HCT116 (cell line): ENCODE measurements around the gene HTT-AS. TPM values are rescaled to one million over a fixed set of nuclear protein-coding genes. Genes with fewer than 3 reads are reported as not detected.

Experiments used
- ATAC-seq: fragments of 200-7000 bp; cut with Tn5 transposase; 2 replicates; pipeline ENCODE4 v1.9.1; 2020; ENCODE audit warnings: mild to moderate bottlenecking, moderate library complexity
- BruUV-seq: library from RNA; stranded (reverse); fragments of 400-500 nt; replicated peaks from 2 replicates; lab custom pipeline; 2021; lab: Mats Ljungman, UMichigan
- CTCF ChIA-PET: fragments of 300-600 bp; sonication (Branson Sonifier 250); formaldehyde crosslinking; loops from one replicate; lab custom pipeline; 2021; ENCODE audit warnings: antibody characterized with exemption; lab: Charles Lee
- POLR2A ChIA-PET: fragments of 300-600, 350-600 bp; sonication (Branson Sonifier 250); formaldehyde crosslinking; loops from one replicate; lab custom pipeline; 2021; ENCODE audit warnings: antibody characterized with exemption; lab: Charles Lee
- RAD21 ChIA-PET, 2 experiments: fragments of 300-600 bp; sonication (Branson Sonifier 250); formaldehyde crosslinking; loops; one replicate each; lab custom pipeline; 2023; ENCODE audit warnings: low total read pairs in 2 of 2; ENCODE audit not compliant: uncharacterized antibody in 2 of 2, unreplicated experiment in 2 of 2, low non-redundant PET in 1 of 2; lab: Charles Lee
- DNase-seq: peaks from one replicate; pipeline ENCODE4 v3.0.0-alpha.2; 2010; ENCODE audit warnings: low read depth, low spot score
- H2AFZ ChIP-seq: fragments of 200-600 bp; shearing (Covaris generic), sonication (generic); 2 replicates; pipeline ENCODE4 v1.6.1; 2017; ENCODE audit warnings: low read depth, mixed run types, mixed read lengths, antibody characterized with exemption, low read length; ENCODE audit not compliant: poor library complexity, severe bottlenecking
- H3K27ac ChIP-seq: 2 replicates; pipeline ENCODE4 v1.5.1; 2012; ENCODE audit warnings: low read depth, low read length
- H3K27me3 ChIP-seq: fragments of 200-600 bp; sonication (generic); 2 replicates; pipeline ENCODE4 v1.6.1; 2016; ENCODE audit warnings: mixed run types, low read length, mixed read lengths; ENCODE audit not compliant: insufficient read depth
- H3K36me3 ChIP-seq, 2 experiments: fragments of 200-500 bp in 1 of 2; fragments of 200-600 bp in 1 of 2; sonication (Bioruptor generic) in 1 of 2; sonication (generic) in 1 of 2; 2 replicates each; pipeline versions ENCODE4 v1.5.1 to v1.6.1; 2014 to 2016; ENCODE audit warnings: low read length in 2 of 2, inconsistent platforms in 1 of 2, mixed read lengths in 1 of 2, mixed run types in 1 of 2; ENCODE audit not compliant: insufficient read depth in 2 of 2, control insufficient read depth in 1 of 2
- H3K4me1 ChIP-seq, 2 experiments: fragments of 200-600 bp in 1 of 2; sonication (generic) in 1 of 2; 2 replicates each; pipeline versions ENCODE4 v1.5.1 to v1.6.1; 2012 to 2017; ENCODE audit warnings: low read length in 2 of 2, inconsistent platforms in 1 of 2, mild to moderate bottlenecking in 1 of 2, mixed read lengths in 1 of 2, mixed run types in 1 of 2, moderate library complexity in 1 of 2; ENCODE audit not compliant: insufficient read depth in 2 of 2, control insufficient read depth in 1 of 2
- H3K4me2 ChIP-seq: fragments of 200-600 bp; sonication (generic); 2 replicates; pipeline ENCODE4 v1.6.1; 2017; ENCODE audit warnings: mixed run types, low read length, mixed read lengths
- H3K4me3 ChIP-seq, 2 experiments: fragments of 200-600 bp in 1 of 2; sonication (generic) in 1 of 2; replicated peaks in 1 of 2; 2 replicates each; pipeline ENCODE4 v1.5.1; 2011 to 2016; ENCODE audit warnings: low read length in 2 of 2, control low read depth in 1 of 2, low read depth in 1 of 2, mild to moderate bottlenecking in 1 of 2, mixed read lengths in 1 of 2, mixed run types in 1 of 2
- H3K79me2 ChIP-seq: fragments of 200-600 bp; sonication (generic); 2 replicates; pipeline ENCODE4 v1.6.1; 2017; ENCODE audit warnings: mild to moderate bottlenecking, mixed run types, low read length, moderate library complexity, mixed read lengths; ENCODE audit not compliant: insufficient read depth
- H3K9ac ChIP-seq: fragments of 200-600 bp; sonication (generic); 2 replicates; pipeline ENCODE4 v1.6.1; 2016; ENCODE audit warnings: low read length, mixed read lengths
- H3K9me2 ChIP-seq: fragments of 200-600 bp; sonication (generic), shearing (Covaris generic); 2 replicates; pipeline ENCODE4 v1.6.1; 2017; ENCODE audit warnings: mixed run types, mild to moderate bottlenecking, moderate library complexity; ENCODE audit not compliant: insufficient read depth
- H3K9me3 ChIP-seq, 2 experiments: fragments of 200-500 bp in 1 of 2; fragments of 200-600 bp in 1 of 2; sonication (Bioruptor generic) in 1 of 2; sonication (generic) in 1 of 2; 2 replicates each; pipeline ENCODE4 v1.6.1; 2014 to 2017; ENCODE audit warnings: low read length in 2 of 2, mixed read lengths in 2 of 2, inconsistent platforms in 1 of 2, low read depth in 1 of 2, mild to moderate bottlenecking in 1 of 2, mixed run types in 1 of 2, moderate library complexity in 1 of 2; ENCODE audit not compliant: control insufficient read depth in 1 of 2, insufficient read depth in 1 of 2
- H4K20me1 ChIP-seq: fragments of 200-600 bp; sonication (generic), shearing (Covaris generic); 2 replicates; pipeline ENCODE4 v1.6.1; 2017; ENCODE audit warnings: mixed run types, mild to moderate bottlenecking, moderate library complexity; ENCODE audit not compliant: insufficient read depth
- CTCF ChIP-seq, 3 experiments: fragments of 200-600 bp in 1 of 3; sonication (generic) in 1 of 3; IDR thresholded peaks in 2 of 3; conservative IDR thresholded peaks in 1 of 3; 2 replicates each; pipeline ENCODE4 v1.5.1; 2012 to 2017; ENCODE audit warnings: low read depth in 2 of 3, low read length in 2 of 3, antibody characterized with exemption in 1 of 3, borderline replicate concordance in 1 of 3, control low read depth in 1 of 3, mild to moderate bottlenecking in 1 of 3, mixed read lengths in 1 of 3, mixed run types in 1 of 3, moderate library complexity in 1 of 3; ENCODE audit not compliant: insufficient read depth in 1 of 3
- ELF1 ChIP-seq: IDR thresholded peaks from 2 replicates; pipeline ENCODE4 v1.6.1; 2012; ENCODE audit warnings: low read depth, borderline replicate concordance
- EZH2phosphoT487 ChIP-seq: fragments of 200-600 bp; IDR thresholded peaks from 2 replicates; pipeline ENCODE4 v1.6.1; 2018; ENCODE audit warnings: antibody characterized with exemption, borderline replicate concordance
- POLR2AphosphoS5 ChIP-seq: IDR thresholded peaks from 2 replicates; pipeline ENCODE4 v1.6.1; 2011; ENCODE audit warnings: mild to moderate bottlenecking, low read depth, low read length, moderate library complexity
- REST ChIP-seq: IDR thresholded peaks from 2 replicates; pipeline ENCODE4 v1.6.1; 2012; ENCODE audit warnings: low read depth
- SIN3A ChIP-seq: IDR thresholded peaks from 2 replicates; pipeline ENCODE4 v1.6.1; 2012; ENCODE audit warnings: low read depth
- SP1 ChIP-seq: IDR thresholded peaks from 2 replicates; pipeline ENCODE4 v1.6.1; 2012; ENCODE audit warnings: low read depth
- SRF ChIP-seq: IDR thresholded peaks from 2 replicates; pipeline ENCODE4 v1.6.1; 2012; ENCODE audit warnings: low read depth
- ZBTB33 ChIP-seq: IDR thresholded peaks from 2 replicates; pipeline ENCODE4 v1.6.1; 2011; ENCODE audit warnings: mild to moderate bottlenecking, low read length, moderate library complexity; ENCODE audit not compliant: insufficient replicate concordance; ENCODE audit errors: extremely low read depth
- ZFX ChIP-seq: fragments of 450-650 bp; IDR thresholded peaks from 2 replicates; pipeline ENCODE4 v1.6.1; 2017
- ZNF274 ChIP-seq: fragments of 200-500 bp; sonication (Bioruptor generic); IDR thresholded peaks from 2 replicates; pipeline ENCODE4 v1.6.1; 2014; ENCODE audit warnings: mild to moderate bottlenecking, low read depth, low read length, inconsistent platforms
- intact Hi-C: fragments of 100-400 bp; cut with micrococcal nuclease; formaldehyde crosslinking; loops from 2 replicates; pipeline ENCODE4 v1.10.0; 2022
- total RNA-seq: library from RNA; stranded (reverse); gene quantifications from one replicate; pipeline ENCODE4 v1.2.1, GENCODE V29; 2021; ENCODE audit not compliant: unreplicated experiment

HTT-AS gene
- total RNA-seq, 1 experiment from 2014 or later: not detected

- no peak for ATAC-seq
Observed at GRCh38 chr4:3021127-3021526, 53.2 kb downstream of the HTT-AS start.

More at GRCh38 chr4:3021127-3021526, 53.2 kb downstream of the HTT-AS start:
- no peak for TF ChIP-seq ZFX
- TF ChIP-seq ELF1: no peak
- TF ChIP-seq ZNF274: no peak
- no peak for TF ChIP-seq SIN3A
- no peak for TF ChIP-seq EZH2phosphoT487
- TF ChIP-seq SP1: no peak
- no peak for TF ChIP-seq CTCF (IDR thresholded peaks at IDR 0.05 in 2 of 3, conservative IDR thresholded peaks at IDR 0.05 in 1 of 3; ENCODE audit: borderline replicate concordance in 1 of 3, insufficient read depth in 1 of 3, low read depth in 2 of 3, low read length in 2 of 3)
- no peak for TF ChIP-seq SRF
- no peak for TF ChIP-seq POLR2AphosphoS5
- TF ChIP-seq REST: no peak
- TF ChIP-seq ZBTB33: no peak
- ChIA-PET CTCF (no interaction called here), POLR2A (no interaction called here), RAD21 (no interaction called here)
- no peaks in the 10 kb centered on the region for H3K79me2 ChIP-seq
- H3K4me3 ChIP-seq: no peak overlapping the region
- no peaks in the 10 kb centered on the region for H3K9me2 ChIP-seq
- H2AFZ ChIP-seq: no peak overlapping the region
- H4K20me1 ChIP-seq: no peaks in the 10 kb centered on the region
- no peaks in the 10 kb centered on the region for H3K27me3 ChIP-seq
- H3K4me1 ChIP-seq: no peaks in the 10 kb centered on the region
- no peak overlapping the region for H3K9ac ChIP-seq
- H3K9me3 ChIP-seq: peaks cover 4 to 5% of the 10 kb centered on the region in 2 experiments; a peak in 1 of 4 replicates
- intact Hi-C loops: no loop called here
- no peak for DNase-seq
- no TSS peak for BruUV-seq
- no peaks in the 10 kb centered on the region for H3K36me3 ChIP-seq
- no peak overlapping the region for H3K27ac ChIP-seq
- H3K4me2 ChIP-seq: no peak overlapping the region
